HepG2 (cell line): ENCODE results near the gene TSTD1. TPM values are rescaled to one million over a fixed set of nuclear protein-coding genes. Genes with fewer than 3 reads are reported as not detected.

Source experiments
- AGO2 ChIP-seq: fragments of 200-400 bp; formaldehyde crosslinking; optimal IDR thresholded peaks from 2 replicates; pipeline ENCODE3; 2017; ENCODE audit warnings: mild to moderate bottlenecking, low read depth, low read length, moderate library complexity
- ARID3A ChIP-seq: IDR thresholded peaks from 2 replicates; pipeline ENCODE4 v1.6.1; 2012; ENCODE audit warnings: low read depth, low read length, improper control_type of control experiment
- ATF2 ChIP-seq: sonication (generic); formaldehyde crosslinking; IDR thresholded peaks from 2 replicates; pipeline ENCODE4 v1.4.0; 2020; ENCODE audit warnings: missing genetic modification reagents
- E2F2 ChIP-seq: sonication (generic); formaldehyde crosslinking; IDR thresholded peaks from 2 replicates; pipeline ENCODE4 v1.4.0; 2020; ENCODE audit warnings: missing genetic modification reagents, borderline replicate concordance
- HBP1 ChIP-seq: IDR thresholded peaks from 2 replicates; pipeline ENCODE4 v1.6.1; 2016; ENCODE audit warnings: low read depth, control low read depth
- HOXA3 ChIP-seq: sonication (generic); formaldehyde crosslinking; IDR thresholded peaks from 2 replicates; pipeline ENCODE4 v1.5.0; 2020; ENCODE audit warnings: missing genetic modification reagents
- IKZF4 ChIP-seq: sonication (generic); formaldehyde crosslinking; IDR thresholded peaks from 2 replicates; pipeline ENCODE4 v1.5.1; 2020; ENCODE audit warnings: borderline replicate concordance, mild to moderate bottlenecking, low read depth, missing genetic modification reagents; ENCODE audit errors: not compliant biosample characterization
- KDM6A ChIP-seq: IDR thresholded peaks from 2 replicates; pipeline ENCODE4 v1.6.1; 2016; ENCODE audit warnings: low read depth
- LRRFIP1 ChIP-seq: sonication (generic); formaldehyde crosslinking; conservative IDR thresholded peaks from 2 replicates; pipeline ENCODE4 v1.4.0; 2020; ENCODE audit warnings: missing genetic modification reagents
- ONECUT2 ChIP-seq: sonication (generic); formaldehyde crosslinking; IDR thresholded peaks from 2 replicates; pipeline ENCODE4 v1.4.0; 2020; ENCODE audit warnings: missing genetic modification reagents
- PLSCR1 ChIP-seq: sonication (generic); formaldehyde crosslinking; IDR thresholded peaks from 2 replicates; pipeline ENCODE4 v1.5.0; 2020; ENCODE audit warnings: missing genetic modification reagents, mild to moderate bottlenecking, borderline replicate concordance
- RELA ChIP-seq: sonication (generic); formaldehyde crosslinking; IDR thresholded peaks from 2 replicates; pipeline ENCODE4 v1.4.0; 2020; ENCODE audit warnings: missing genetic modification reagents
- ZBTB34 ChIP-seq: sonication (generic); formaldehyde crosslinking; IDR thresholded peaks from 2 replicates; pipeline ENCODE4 v1.8.0; 2022; ENCODE audit warnings: mild to moderate bottlenecking, missing genetic modification reagents
- ZNF234 ChIP-seq: sonication (generic); formaldehyde crosslinking; conservative IDR thresholded peaks from 2 replicates; pipeline ENCODE4 v1.5.1; 2020; ENCODE audit warnings: mild to moderate bottlenecking, missing genetic modification reagents
- ZNF740 ChIP-seq: sonication (generic); formaldehyde crosslinking; IDR thresholded peaks from 2 replicates; pipeline ENCODE4 v1.4.0; 2020; ENCODE audit warnings: missing genetic modification reagents
- ZNF775 ChIP-seq: sonication (generic); formaldehyde crosslinking; IDR thresholded peaks from 2 replicates; pipeline ENCODE4 v1.4.0; 2020; ENCODE audit warnings: missing genetic modification reagents, mild to moderate bottlenecking, moderate library complexity, borderline replicate concordance
- polyA plus RNA-seq, 8 experiments: library from polyadenylated mRNA; depleted of rRNA in 3 of 8; stranded (reverse) in 7 of 8; unstranded in 1 of 8; fragments of >200 nt; fragmentation: Illumina TruSeq in 4 of 8; extraction: Trizol in 4 of 8; gene quantifications; 2 replicates each; pipeline versions ENCODE4 v1.2.1 to v1.2.3, GENCODE V29; 2011 to 2016; ENCODE audit warnings: low read depth in 4 of 8, missing spikeins in 1 of 8, mixed read lengths in 1 of 8; ENCODE audit not compliant: insufficient read depth in 1 of 8
- total RNA-seq, 5 experiments: library from RNA; depleted of rRNA; stranded (reverse); fragments of >200 nt; fragmentation: Illumina TruSeq; extraction: Trizol; gene quantifications; 2 replicates each; pipeline ENCODE4 v1.2.3, GENCODE V29; 2016; ENCODE audit warnings: low read depth in 1 of 5

The TSTD1 gene
- total and polyA plus RNA-seq, 2 of the 13 experiments (the other 11 are each of a cell fraction or from before 2014, with no cell fraction given) = 0.15 to 0.31 TPM

- TF ChIP-seq ARID3A (peak; percentile 36; the same call in 1 of the 2 replicates), KDM6A (CRISPR knock-in tag) (peak; percentile 99), ATF2 (CRISPR knock-in tag) (peak; percentile 98), IKZF4 (CRISPR knock-in tag) (peak; percentile 72), HOXA3 (CRISPR knock-in tag) (peak; percentile 96), ZNF775 (CRISPR knock-in tag) (no peak), RELA (CRISPR knock-in tag) (0 out of 2 replicates have a peak, but pooled peaks have one; percentile 47), E2F2 (no peak), ZBTB34 (CRISPR knock-in tag) (peak; percentile 85; the same call in 1 of the 2 replicates), ONECUT2 (peak; percentile 32; the same call in 1 of the 2 replicates), AGO2 (no peak), LRRFIP1 (CRISPR knock-in tag) (no peak), ZNF234 (CRISPR knock-in tag) (no peak), ZNF740 (CRISPR knock-in tag) (0 out of 2 replicates have a peak, but pooled peaks have one; percentile 35), HBP1 (CRISPR knock-in tag) (no peak; the same call in 1 of the 2 replicates), PLSCR1 (CRISPR knock-in tag) (no peak)
Observed at GRCh38 chr1:161013488-161014230, 25.1 kb downstream of the TSTD1 start (continued).
